Germinal center (tissue), 1 donor: ENCODE results near the gene ABI3BP.
A peak's percentile ranks its signal among the peaks of the same experiment; 100 is the strongest.

Source experiments
- DNase-seq: peaks from one replicate; pipeline ENCODE4 v3.0.0; 2012; ENCODE audit warnings: mixed read lengths, low spot score

ABI3BP gene

GRCh38 chr3:100720426-100720825 lies 272.8 kb downstream of the ABI3BP start:
- no peak for DNase-seq

GRCh38 chr3:100719136-100719535 lies 274.1 kb downstream of the ABI3BP start:
- DNase-seq, result no peak

- no peak for DNase-seq
Observed at GRCh38 chr3:100717637-100718487, 275.4 kb downstream of the ABI3BP start.

- no peak for DNase-seq
Observed at GRCh38 chr3:100717063-100717462, 276.2 kb downstream of the ABI3BP start.

GRCh38 chr3:100715176-100715575 lies 278.0 kb downstream of the ABI3BP start:
- no peak for DNase-seq

- DNase-seq, result peak; percentile 54
Observed at GRCh38 chr3:100710261-100710968, 282.8 kb downstream of the ABI3BP start.

GRCh38 chr3:100709842-100710260 lies 283.4 kb downstream of the ABI3BP start:
- DNase-seq, result peak; percentile 46

GRCh38 chr3:100708989-100709841 lies 284.0 kb downstream of the ABI3BP start, which contains the start of gene TFG:
TFG (plus strand) TSS chr3:100709494; CDS start chr3:100713686, 4,192 bp downstream.
- peak; percentile 98 for DNase-seq

- no peak for DNase-seq
Observed at GRCh38 chr3:100708644-100708988, 284.6 kb downstream of the ABI3BP start.

- DNase-seq, result no peak
Observed at GRCh38 chr3:100706365-100706764, 286.9 kb downstream of the ABI3BP start.

GRCh38 chr3:100703865-100704264 lies 289.4 kb downstream of the ABI3BP start:
- DNase-seq, result no peak

- DNase-seq, result no peak
Observed at GRCh38 chr3:100702980-100703345, 290.3 kb downstream of the ABI3BP start.

GRCh38 chr3:100702082-100702979 lies 290.9 kb downstream of the ABI3BP start:
- no peak for DNase-seq

GRCh38 chr3:100700708-100701107 lies 292.5 kb downstream of the ABI3BP start:
- no peak for DNase-seq
